ENCODE measurements around the gene DLGAP3. TPM values are rescaled to one million over a fixed set of nuclear protein-coding genes. Genes with fewer than 3 reads are reported as not detected.

DLGAP3 gene
- total RNA-seq, 1 donor: 0.27 TPM

DNA sequence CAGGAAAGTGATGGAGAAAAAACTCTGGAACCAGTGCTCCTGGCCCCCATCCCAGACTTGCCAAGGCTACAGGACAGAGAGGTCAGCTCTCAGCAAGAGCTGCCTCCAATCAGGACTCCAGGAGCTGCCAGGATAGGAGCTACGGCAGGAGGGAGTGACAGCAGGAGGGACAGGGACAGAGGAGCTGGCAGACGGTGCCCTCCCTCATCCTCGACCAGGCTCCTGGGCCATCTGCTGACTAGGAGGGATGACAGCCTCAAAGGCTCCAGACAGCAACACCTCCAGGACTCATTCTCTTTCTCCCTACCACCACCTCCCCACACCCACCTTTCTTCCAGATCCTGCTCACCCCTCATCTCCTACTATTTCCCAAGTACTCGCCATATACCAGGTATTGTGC, 22.7 kb downstream of the DLGAP3 start:
- no peak for DNase-seq (ENCODE audit: low read depth in 2 of 3, low spot score in 2 of 3)

GRCh38 chr1:34906222-34906621, 23.2 kb downstream of the DLGAP3 start:
- DNase-seq (ENCODE audit: low read depth in 2 of 3, low spot score in 2 of 3): no peak

DNA sequence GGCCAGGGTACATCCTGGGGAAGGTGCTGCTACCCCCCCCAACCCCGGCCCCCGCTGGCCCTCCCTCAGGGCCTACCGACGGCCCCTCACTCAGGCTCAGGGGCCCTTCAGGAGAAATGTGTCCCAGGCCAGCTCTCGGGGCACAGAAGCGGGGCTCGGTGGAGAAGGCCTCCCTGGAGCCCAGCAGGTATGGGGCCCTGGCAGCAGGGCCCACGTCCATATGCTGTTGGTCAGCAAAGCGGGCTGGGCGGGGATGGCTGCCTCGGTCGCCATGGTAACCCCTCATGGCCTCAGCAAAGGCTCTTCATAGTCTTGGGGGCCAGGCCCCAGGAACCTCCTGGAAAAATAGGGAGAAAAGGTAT, 24.4 kb downstream of the DLGAP3 start:
- no peak for DNase-seq (ENCODE audit: low read depth in 2 of 3, low spot score in 2 of 3)

- DNase-seq (ENCODE audit: low read depth in 2 of 3, low spot score in 2 of 3): no peak
Measured at GRCh38 chr1:34904236-34905097, 25.0 kb downstream of the DLGAP3 start.

DNA sequence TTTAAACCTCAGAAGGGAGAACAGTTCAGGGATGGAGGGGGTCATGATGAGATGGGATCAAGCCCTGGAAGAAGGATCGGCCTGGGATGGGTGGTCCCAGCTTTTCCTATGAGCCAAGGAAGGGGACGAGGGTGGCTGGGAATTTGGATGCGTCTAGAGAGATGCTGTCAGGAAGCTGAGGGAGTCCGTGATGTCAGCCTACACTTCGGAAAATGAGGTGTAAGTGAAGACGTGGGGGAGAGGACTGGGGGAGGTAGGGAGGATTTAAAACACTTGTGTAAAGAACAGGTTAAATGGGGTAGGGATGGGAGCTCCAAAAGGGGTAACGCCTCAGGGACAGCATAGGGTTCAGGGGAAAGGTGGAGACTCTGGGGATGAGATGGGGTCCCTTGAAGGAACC, 27.5 kb downstream of the DLGAP3 start:
- DNase-seq (ENCODE audit: low read depth in 2 of 3, low spot score in 2 of 3): no peak

GRCh38 chr1:34900775-34901502, 28.5 kb downstream of the DLGAP3 start:
- DNase-seq (ENCODE audit: low read depth in 2 of 3, low spot score in 2 of 3): no peak

DNA sequence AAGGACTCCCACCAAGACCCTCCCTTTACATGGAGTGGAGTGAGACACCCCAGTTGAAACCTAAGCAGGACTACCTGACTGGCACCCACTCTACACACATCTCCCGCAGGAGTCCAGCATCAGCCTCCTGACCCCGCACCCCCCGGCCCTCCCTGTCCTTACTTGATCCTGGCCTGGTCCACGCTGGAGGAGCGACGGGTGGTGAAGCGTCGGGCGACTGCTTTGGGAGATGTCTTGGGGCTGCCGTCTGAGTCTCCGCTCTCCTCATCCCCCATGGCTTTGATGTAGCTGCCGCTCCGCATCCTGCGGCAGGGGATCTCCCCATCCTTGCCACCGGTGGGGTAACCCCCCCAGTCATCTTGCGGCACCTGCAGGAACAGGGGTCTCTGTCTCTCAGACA, 29.5 kb downstream of the DLGAP3 start:
- no peak for DNase-seq (ENCODE audit: low read depth in 2 of 3, low spot score in 2 of 3)

- DNase-seq (ENCODE audit: low read depth in 2 of 3, low spot score in 2 of 3): no peak
Measured at GRCh38 chr1:34899471-34899870, 30.0 kb downstream of the DLGAP3 start.

- DNase-seq (ENCODE audit: low read depth in 2 of 3, low spot score in 2 of 3): no peak
Measured at GRCh38 chr1:34898330-34898761, 31.1 kb downstream of the DLGAP3 start.

GRCh38 chr1:34896612-34897011, 32.8 kb downstream of the DLGAP3 start:
- peak in 1 of 3 donors; percentile 26 for DNase-seq (ENCODE audit: low read depth in 2 of 3, low spot score in 2 of 3)

- DNase-seq (ENCODE audit: low read depth in 2 of 3, low spot score in 2 of 3): no peak
Measured at GRCh38 chr1:34889705-34890104, 39.7 kb downstream of the DLGAP3 start.

DNA sequence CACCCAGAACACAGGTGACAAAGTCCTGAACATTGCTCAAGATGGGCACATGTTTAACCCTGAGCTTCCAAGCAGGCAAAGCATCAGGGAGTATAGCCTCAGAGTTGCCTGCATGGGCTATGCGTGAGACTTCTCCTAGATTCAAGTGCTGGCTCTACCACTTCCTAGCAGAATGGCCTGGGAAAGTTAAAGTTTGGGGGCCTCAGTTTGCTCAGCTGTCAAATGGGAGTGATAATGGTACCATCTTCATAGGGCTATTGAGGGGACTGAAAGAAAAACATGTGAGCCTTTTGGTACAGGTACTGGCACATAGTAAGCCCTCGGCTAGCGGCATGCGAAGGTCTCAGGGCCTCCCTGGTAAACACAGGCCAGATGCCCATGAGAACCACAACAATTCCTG, 41.9 kb downstream of the DLGAP3 start:
- DNase-seq (ENCODE audit: low read depth in 2 of 3, low spot score in 2 of 3): no peak

DNA sequence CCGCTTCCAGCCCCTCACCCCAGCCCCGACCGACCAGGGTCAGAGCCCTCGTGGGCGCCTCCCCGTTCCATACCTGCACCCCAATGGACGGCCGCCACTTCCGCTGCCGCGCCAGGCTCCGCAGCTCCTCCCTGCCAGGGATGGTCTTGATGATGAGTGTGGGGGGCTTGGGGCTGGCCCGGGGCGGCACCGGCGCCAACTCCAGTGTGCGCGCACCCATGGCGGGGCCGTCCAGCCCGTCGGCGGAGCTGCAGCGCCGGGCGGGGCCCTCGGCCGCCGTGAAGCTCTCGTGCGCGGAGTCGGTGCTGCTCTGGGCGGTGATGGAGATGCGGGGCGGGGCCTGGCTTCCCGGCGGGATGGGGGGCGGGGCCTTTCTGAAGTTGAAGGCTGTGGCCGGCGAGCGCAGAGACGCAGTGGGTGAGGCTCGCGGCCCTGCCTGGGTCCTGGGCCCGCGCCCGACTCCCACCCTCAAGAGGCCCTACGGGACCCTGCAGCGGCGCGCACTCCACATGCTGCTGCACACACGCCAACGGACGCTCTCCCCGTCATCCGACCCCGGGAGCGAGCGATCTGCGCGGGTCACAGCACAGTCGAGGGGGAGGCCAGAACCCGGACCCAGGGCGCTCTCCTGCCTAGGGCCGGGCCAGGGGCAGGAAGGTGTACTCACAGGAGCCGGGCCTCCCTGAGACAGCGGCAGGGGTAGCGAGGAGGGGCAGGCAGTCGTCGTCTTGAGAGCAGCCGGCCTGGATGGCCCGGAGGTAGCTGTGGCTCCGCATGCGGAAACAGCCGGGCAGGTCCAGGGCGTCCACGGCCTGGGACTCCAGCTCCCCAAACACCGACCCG, 43.8 kb downstream of the DLGAP3 start:
- no peak for DNase-seq (ENCODE audit: low read depth in 2 of 3, low spot score in 2 of 3)

- no peak for DNase-seq (ENCODE audit: low read depth in 2 of 3, low spot score in 2 of 3)
Measured at GRCh38 chr1:34884961-34885360, 44.5 kb downstream of the DLGAP3 start.

DNA sequence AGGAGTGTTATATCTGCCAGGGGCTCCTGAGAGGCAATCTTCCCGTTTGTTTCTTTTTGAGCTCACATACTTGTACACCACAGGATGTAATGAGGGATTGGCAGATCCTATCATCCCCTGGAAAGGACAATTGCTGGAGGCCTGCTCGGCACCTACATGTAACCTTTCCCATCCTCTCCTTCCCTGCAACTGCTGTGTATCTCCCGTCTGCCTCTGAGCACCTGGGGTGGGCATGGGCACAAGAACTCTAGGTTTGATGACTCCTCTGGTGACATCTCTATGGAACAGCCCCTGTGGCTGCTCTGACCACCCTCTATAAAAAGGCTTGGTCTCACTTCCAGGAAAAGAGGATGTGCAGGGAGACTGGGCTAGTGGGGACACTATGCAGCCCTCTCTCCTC, 44.9 kb downstream of the DLGAP3 start:
- DNase-seq (ENCODE audit: low read depth in 2 of 3, low spot score in 2 of 3): no peak

DNA sequence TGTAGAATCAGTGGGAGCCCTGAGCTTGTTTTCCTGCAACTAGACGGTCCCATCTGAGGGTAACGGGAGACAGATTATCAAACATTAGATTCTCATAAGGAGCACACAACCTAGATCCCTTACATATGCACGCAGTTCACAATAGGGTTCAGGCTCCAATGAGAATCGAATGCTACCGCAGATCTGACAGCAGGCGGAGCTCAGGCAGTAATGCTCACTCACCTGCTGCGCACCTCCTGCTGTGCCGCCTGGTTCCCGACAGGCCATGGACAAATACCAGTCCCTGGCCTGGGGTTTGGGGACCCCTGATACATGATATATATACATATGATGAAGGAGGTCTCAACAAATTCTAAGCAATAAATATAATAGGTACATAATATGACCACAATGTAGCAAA, 50.2 kb downstream of the DLGAP3 start:
- no peak for DNase-seq (ENCODE audit: low read depth in 2 of 3, low spot score in 2 of 3)

GRCh38 chr1:34876406-34876805, 53.0 kb downstream of the DLGAP3 start:
- DNase-seq (ENCODE audit: low read depth in 2 of 3, low spot score in 2 of 3): no peak

- DNase-seq (ENCODE audit: low read depth in 2 of 3, low spot score in 2 of 3): no peak
Measured at GRCh38 chr1:34874296-34874952, 55.0 kb downstream of the DLGAP3 start.

DNA sequence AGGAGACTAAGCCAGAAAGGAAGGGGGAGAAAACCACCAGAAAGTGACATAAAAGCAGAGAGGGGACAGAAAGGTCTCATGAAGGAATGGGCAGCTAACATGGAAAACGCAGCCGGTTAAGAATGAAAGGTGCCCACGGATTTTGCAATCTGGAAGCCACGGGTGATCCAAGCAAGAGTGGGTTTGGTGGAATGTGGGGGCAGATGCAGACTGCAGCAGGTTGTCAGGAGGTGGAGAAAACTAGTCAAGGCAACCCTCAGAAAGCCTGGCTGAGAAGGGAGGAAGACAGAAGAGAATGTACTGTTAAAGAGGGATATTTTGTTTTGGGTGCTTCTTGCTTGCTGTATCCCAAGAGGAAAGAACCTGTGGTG, 57.3 kb downstream of the DLGAP3 start:
- no peak for DNase-seq (ENCODE audit: low read depth in 2 of 3, low spot score in 2 of 3)

- DNase-seq (ENCODE audit: low read depth in 2 of 3, low spot score in 2 of 3): no peak
Measured at GRCh38 chr1:34871443-34872132, 57.9 kb downstream of the DLGAP3 start.
